Nephron progenitor cell (in vitro differentiated cells): ENCODE measurements around the gene ADAMTS3.
A peak's percentile ranks its signal among the peaks of the same experiment; 100 is the strongest.

Source experiments
- DNase-seq: peaks from one replicate; pipeline ENCODE4 v3.0.0; 2021
- H3K27ac Mint-ChIP-seq: 2 replicates; pipeline ENCODE4 v1.8.0; 2021; ENCODE audit warnings: mild to moderate bottlenecking, moderate library complexity, mixed read lengths
- H3K27me3 Mint-ChIP-seq: 2 replicates; pipeline ENCODE4 v1.8.0; 2021; ENCODE audit warnings: mild to moderate bottlenecking, low read depth, mixed read lengths; ENCODE audit not compliant: poor library complexity
- H3K36me3 Mint-ChIP-seq: 2 replicates; pipeline ENCODE4 v1.8.0; 2021; ENCODE audit warnings: low read depth, mixed read lengths
- H3K4me1 Mint-ChIP-seq: 2 replicates; pipeline ENCODE4 v1.8.0; 2021; ENCODE audit warnings: mixed read lengths
- H3K4me3 Mint-ChIP-seq: 2 replicates; pipeline ENCODE4 v1.8.0; 2021; ENCODE audit warnings: mild to moderate bottlenecking, moderate library complexity, mixed read lengths
- H3K9me3 Mint-ChIP-seq: 2 replicates; pipeline ENCODE4 v1.8.0; 2021; ENCODE audit warnings: mild to moderate bottlenecking, moderate library complexity, mixed read lengths
- CTCF ChIP-seq: fragments of 200-600 bp; sonication (generic); IDR thresholded peaks from 2 replicates; pipeline ENCODE4 v1.5.0; 2021; ENCODE audit warnings: antibody characterized with exemption

The ADAMTS3 gene

GRCh38 chr4:72538006-72538405 lies 31.0 kb downstream of the ADAMTS3 start:
- Mint-ChIP-seq H3K27ac (no peak overlapping the region), H3K4me1 (no peaks in the 10 kb centered on the region), H3K36me3 (peaks cover 44% of the 10 kb centered on the region), H3K27me3 (no peaks in the 10 kb centered on the region), H3K9me3 (peaks cover 48% of the 10 kb centered on the region), H3K4me3 (no peak overlapping the region)
- no peak for DNase-seq
- no peak for TF ChIP-seq CTCF

GRCh38 chr4:72536443-72536842 lies 32.6 kb downstream of the ADAMTS3 start:
- DNase-seq = no peak
- Mint-ChIP-seq H3K27ac (no peak overlapping the region), H3K4me3 (no peak overlapping the region), H3K4me1 (no peaks in the 10 kb centered on the region), H3K9me3 (peaks cover 44% of the 10 kb centered on the region), H3K27me3 (no peaks in the 10 kb centered on the region), H3K36me3 (peaks cover 40% of the 10 kb centered on the region)
- TF ChIP-seq CTCF = no peak

GRCh38 chr4:72531768-72532290 lies 37.2 kb downstream of the ADAMTS3 start:
- TF ChIP-seq CTCF = no peak
- DNase-seq = no peak
- Mint-ChIP-seq H3K27ac (peak overlapping the region; percentile 13), H3K27me3 (no peaks in the 10 kb centered on the region), H3K36me3 (no peaks in the 10 kb centered on the region), H3K9me3 (no peaks in the 10 kb centered on the region), H3K4me1 (peaks cover 10% of the 10 kb centered on the region), H3K4me3 (no peak overlapping the region)

GRCh38 chr4:72531322-72531721 lies 37.7 kb downstream of the ADAMTS3 start:
- DNase-seq = no peak
- Mint-ChIP-seq H3K9me3 (no peaks in the 10 kb centered on the region), H3K4me3 (no peak overlapping the region), H3K27ac (peak overlapping the region; percentile 13), H3K27me3 (no peaks in the 10 kb centered on the region), H3K36me3 (no peaks in the 10 kb centered on the region), H3K4me1 (peaks cover 10% of the 10 kb centered on the region)
- no peak for TF ChIP-seq CTCF

DNA sequence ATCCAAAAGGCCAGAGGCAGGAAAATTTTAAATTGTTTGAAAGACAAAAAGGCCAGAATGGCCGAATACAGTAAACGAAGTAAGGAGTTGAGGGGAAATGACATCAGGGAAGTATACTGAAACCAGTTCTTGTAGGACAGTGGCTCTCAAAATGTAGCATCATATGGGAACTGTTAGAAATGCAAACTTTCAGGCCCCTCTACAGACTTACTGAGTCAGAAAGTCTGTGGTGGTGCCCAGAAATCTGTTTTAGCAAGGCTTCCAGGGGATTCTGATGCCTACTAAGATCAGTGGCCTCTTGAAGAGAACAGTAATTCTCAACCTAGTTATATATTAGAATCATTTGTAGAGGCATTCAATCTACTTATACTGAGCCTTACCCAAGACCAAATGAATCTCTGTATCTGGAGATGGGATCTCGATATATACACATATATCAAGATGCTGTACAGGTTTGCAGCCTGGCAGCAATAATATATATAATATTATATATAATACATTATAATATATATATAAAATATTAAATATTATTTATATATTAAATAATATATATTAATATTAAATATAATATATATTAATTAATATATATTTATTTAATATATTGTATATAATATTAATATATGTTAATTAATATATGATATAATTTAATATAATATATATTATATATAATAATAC lies 39.7 kb downstream of the ADAMTS3 start:
- H3K9me3 Mint-ChIP-seq = no peaks in the 10 kb centered on the region
- H3K27ac Mint-ChIP-seq = no peak overlapping the region
- no peak for TF ChIP-seq CTCF
- H3K27me3 Mint-ChIP-seq = no peaks in the 10 kb centered on the region
- H3K4me3 Mint-ChIP-seq = no peak overlapping the region
- DNase-seq = no peak
- no peaks in the 10 kb centered on the region for H3K36me3 Mint-ChIP-seq
- H3K4me1 Mint-ChIP-seq = peaks cover 10% of the 10 kb centered on the region
